Iris pigment epithelial cell (primary cell): ENCODE data around the gene CCNJL.
"Not testable (repeated sequence)": the region's sequence is repeated elsewhere in the genome, so short reads cannot be mapped to it uniquely, and the experiment has no call there.

Experiments used
- DNase-seq: peaks from one replicate; pipeline ENCODE4 v3.0.0-alpha.2; 2011; ENCODE audit warnings: low read depth

CCNJL gene

DNA sequence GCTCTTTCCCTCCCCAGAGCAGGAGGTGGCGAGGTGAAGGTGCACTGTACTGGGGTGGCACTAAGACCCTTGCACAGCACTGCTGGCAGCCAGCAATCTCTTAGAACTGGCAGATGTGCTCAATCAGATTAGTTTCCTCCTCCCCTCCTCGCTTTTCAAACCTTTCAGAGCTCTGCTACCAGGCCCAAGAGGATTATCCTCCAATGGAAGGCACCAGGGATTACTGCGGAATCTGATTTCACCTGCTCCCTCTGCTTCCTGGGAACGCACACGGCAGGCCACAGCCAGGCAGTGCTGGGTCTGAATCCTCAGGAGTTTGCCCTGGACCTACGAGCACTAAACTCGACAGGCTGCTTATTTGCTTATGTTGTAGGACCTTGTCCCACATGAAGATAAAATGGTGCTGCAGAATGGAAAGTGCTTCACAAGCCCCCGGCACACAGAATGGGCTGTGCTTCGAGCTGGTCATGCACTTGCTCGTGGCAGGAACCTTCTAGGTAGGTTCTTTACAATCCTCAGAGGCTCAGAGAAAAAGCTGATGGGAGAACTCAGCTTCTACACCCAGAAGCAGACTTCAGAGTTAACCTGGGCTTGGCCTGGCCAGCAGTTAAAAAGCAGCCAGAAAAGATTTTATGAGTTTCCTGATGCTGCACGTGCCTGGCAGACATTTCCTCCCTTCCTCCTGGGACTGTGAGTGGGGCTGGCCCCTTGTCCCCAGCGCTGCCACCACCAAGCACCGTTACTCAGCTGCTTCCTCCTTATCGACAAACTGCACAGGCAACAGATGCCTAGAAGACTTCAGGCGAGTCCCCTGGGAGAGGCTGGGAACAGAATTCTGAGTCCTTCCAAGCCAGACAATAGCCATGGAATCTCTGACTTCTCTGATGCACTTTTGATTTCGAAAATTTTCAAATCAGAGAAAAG is 50.0 kb downstream of the CCNJL start:
- DNase-seq: no peak

DNA sequence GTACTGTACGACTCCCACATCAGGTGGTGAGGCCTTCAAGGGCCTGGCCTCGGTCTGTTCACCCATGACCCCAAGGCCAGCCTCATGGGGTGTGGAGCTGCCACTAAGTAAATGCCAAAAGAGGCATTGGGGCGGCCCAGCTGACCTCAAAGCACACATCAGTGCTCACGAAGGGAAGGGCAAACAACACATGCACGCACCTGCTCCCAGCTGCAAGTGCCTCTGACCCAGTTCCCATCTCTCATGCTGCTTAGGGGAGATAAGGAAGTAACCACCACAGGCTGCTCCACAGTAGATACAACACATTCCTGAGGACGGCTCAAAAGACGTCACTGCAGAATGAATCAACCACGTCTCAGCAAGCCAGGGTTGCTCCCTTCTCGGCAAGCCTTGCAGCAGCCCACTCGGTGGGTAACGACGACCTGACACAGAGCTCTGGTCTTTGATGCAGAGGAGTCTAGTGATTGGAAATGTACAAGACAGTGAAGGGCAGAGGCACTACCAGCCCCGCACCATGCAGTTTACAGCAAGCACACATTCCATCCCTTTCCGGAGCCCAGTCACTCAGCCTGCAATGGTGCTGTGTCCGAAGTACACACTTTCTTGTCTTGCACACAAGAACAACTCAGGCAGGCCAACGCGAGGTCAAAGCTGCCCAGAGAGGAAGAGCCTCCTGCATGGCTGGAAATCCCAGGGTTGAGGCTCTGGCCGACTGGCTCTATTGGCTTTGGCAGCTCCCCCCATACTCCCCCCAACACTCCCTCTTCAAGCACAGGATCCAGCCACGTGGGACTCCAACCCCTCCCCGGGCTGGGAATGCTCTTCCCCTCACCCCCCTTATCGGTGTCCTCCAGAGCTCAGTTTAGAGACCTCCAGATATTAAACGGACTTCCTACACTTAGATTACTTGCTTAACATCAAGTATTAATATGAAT is 51.2 kb downstream of the CCNJL start:
- DNase-seq: peak; percentile 99

DNA sequence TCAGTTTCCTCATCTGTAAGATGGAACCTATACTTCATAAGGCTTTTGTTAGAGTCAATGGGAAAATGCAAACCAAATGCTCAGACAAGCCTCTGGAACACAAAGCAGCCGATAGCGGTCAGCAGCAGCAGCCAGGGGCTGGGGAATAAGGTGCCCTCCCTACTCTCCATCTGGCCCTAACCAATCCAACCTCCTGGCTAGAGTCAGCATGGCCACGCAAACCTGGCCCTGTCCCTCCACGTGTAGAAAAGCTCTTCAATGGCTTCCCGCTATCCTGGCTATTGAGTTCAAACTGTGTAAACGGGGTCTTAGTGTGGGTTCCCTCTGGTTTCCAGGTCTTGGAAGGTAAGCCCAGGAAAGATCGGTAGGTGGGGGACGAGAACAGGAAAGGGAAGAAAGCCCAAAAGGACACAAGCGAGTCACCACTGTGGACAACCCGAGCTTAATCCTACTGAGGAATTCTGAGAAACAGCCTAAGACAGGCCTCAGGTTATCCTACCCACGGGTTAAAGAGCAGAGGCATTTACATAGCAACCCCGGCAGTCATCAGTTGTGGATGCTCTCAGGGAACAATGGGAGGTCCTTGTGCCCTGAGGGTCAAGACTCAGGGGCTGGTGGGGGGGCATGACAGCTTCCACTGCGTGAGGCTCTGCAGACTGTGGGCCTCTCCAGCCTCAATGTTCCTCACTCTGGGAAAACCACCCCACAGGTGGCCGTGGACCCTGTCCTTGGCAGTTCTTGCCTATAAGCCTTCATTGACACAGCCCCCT is 52.2 kb downstream of the CCNJL start:
- DNase-seq: peak; percentile 41

DNA sequence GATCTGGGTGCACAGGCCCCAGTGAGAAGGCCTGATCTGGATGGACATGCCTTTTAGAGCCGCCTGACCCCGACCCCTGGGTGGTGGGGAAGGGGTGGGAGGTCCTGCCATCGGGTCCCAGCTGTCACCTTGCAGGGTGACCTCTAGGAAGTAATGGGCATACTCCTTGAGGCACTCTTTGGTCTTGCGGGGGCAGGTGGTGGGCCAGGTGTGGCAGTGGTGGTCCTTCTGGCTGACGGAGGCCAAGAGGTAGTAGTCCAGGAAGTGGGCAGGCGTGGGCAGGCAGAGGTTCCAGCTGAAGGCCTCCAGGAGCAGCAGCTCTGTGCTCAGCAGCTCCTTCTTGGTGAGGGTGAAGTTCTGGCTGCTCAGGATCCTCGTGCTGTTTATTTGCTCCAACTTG is 53.0 kb downstream of the CCNJL start:
- DNase-seq: no peak

DNA sequence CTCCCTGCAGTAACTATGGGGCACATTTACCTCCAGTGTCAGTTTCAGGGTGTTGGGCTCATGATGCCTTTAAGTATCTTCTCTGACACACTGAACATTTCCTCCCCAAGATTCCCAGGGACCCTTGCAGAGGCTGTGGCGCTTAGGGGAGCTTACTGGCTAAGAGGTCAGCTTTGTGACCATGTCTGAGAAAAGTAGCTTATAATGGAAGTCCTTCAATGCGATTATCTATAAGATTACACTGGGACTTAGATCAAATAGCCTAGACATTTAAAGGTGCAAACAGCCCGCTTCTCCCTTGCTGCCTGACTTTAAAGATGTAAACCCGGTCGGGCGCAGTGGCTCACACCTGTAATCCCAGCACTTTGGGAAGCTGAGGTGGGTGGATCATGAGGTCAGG is 57.7 kb downstream of the CCNJL start:
- DNase-seq: no peak

DNA sequence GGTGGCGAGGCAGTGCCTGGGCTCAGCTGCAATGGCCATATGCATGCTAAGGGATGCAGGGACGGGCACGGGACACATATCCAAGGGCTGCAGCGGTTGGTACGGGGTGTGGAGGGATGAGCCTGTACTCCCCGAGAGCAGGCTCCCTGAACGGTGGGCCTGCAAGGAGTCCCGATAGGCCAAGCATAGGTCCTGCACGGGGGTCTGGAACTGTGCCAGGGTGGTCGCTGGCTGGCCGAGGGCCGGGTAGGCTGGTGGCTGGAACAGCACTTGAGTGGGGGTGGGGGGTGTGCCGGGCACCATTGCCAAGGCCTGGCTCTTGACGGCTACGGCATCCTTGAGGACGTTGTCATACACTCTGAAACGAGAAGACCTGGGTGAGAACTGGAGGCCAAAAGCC is 58.9 kb downstream of the CCNJL start:
- no peak for DNase-seq

DNA sequence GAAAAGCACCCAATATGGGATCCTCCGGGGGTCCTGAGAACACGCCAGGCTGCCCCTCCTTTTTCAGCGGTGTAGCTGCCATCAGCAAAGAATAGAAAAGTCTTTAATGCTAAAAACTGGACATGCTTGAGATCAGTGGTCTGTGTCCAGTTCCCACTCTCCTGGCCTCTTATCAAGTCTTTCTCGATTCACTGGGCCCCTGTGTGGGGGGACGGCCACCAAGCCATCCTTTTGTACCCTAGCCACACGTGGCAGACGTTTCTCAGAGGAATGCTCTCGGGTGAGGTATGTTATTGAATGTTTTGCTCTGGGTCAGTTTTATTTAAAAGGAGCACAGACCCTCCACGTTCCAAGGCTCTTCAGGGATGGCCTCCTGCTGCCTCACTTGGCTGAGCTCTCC is 59.4 kb downstream of the CCNJL start:
- no peak for DNase-seq

DNA sequence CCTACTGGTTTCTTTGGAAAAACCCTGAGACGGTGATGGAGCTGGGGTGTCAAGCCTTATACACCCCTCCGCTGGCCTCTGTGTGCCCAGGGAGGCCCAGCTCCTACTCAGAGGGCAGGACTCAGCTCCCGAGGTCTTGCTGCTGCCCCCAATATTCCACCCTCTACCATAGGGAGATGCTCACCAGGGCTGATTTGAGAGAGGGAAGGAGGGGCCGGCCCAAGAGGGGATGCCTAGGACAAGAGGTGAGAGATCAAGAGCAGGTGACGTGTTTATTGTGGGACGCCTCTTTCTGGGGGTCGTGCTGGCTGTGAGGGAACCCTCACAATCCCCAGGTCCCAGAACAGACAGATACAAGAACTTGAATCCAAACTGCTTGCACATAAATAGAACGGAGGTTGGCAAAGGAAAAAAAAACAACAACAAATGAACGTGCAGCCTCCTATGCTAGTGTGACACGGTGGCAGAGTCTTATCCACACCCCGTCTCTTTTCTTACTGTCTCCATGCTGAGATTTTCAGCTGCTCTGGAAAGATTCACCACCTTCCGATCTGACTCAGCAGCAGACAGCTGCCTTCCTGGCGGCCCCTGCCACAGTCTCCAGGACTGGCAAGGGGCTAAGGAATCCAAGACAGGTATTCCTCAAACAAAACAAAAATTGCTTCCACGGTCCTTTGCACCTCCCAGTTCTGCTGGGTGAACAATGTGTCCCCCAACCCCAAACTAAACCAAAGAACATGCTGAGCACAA is 60.8 kb downstream of the CCNJL start:
- no peak for DNase-seq

DNA sequence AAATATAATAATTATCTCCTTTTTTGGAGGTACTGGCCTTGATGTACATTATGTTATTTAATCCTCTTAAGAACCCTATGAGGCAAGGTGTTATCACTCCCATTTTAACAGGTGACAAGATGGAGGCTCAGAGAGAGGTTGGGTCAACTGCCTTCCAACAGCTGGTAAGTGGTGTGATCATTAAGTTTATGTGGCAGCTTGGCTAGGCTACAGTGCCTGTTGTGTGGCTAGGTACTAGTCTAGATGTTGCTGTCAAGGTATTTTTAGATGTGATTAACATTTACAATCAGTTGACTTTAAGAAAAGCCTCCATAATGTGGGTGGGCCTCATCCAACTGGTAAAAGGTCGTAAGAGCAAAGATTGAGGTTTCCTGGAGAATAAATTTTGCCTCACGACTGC is 61.5 kb downstream of the CCNJL start:
- no peak for DNase-seq

DNA sequence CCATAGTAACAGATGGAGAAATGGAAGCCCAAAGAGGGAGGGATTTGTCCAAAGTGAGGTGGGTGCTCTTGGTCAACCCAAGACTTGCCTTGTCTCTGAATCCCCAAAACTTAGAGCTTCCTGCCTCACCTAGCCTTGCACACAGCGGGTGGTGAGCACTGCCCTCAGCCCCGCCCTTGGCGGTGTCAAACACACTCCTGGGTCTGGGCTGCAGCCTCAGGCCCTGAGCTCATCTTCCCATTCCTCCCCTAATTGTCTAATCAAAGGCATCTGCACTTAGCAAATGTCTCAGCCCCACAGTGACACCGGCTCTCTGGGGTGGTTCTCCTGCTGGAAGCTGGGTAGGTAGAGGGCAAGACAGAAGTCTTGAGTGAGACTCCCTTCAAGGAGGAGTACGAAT is 62.1 kb downstream of the CCNJL start:
- no peak for DNase-seq

DNA sequence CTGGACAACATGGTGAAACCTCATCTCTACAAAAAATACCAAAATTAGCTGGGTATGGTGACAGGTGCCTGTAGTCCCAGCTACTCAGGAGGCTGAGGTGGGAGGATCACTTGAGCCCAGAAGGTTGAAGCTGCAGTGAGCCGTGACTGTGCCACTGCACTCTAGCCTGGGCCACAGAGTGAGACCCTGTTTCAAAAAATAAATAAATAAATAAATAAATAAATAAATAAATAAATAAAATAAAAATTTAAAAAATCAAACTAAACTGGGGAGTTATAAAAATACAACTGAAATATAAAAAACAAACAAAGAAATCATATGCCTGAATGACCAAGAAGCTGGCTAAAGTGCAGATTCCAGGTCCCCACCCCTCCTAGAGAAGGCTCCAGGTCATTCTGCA is 62.8 kb downstream of the CCNJL start:
- not testable (repeated sequence) for DNase-seq

DNA sequence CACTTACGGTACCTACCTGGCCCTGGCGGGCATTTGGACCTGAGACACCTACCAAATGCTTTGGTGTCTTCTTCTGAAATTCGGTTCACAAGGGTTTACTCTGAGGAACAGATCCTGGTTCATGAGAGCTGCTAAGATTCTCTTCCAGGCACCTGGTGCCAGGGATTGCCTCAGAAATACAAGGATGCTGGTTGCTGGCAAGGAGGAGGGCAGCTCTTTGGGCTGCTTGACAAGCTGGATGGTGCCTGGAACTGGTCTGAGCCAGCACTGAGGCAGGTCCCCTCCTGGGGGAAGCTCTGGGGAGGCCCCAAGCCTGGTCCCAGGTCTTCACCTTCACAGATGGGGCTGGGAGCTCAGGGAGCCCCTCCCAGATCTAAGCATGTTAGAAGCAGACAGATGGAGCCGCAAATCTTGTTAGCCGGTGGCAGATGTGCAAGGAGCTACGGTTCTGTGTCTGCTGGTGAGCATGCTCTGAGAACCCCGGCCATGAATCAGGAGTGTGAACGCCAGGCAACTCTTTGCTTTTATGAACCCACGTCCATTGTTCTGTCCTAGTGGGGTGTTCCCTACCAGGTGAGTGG is 66.8 kb downstream of the CCNJL start:
- no peak for DNase-seq

DNA sequence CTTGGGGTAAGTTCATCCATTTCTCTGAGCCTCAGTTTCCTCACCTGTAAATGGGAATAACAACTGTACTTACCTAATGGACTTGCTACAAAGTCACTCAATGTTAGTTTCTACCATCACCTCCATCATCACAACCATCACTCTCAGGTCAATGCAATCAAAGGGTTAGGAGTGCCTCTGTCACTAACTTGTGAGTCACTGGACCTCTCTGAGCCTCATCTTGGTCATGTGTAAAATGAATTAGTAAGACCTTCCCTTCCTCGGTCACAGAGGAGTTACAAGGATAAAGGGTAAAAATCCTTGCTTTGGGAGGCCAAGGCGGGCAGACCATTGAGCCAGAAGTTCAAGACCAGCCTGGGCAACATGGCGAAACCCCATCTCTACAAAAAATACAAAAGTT is 70.2 kb downstream of the CCNJL start:
- DNase-seq: no peak

DNA sequence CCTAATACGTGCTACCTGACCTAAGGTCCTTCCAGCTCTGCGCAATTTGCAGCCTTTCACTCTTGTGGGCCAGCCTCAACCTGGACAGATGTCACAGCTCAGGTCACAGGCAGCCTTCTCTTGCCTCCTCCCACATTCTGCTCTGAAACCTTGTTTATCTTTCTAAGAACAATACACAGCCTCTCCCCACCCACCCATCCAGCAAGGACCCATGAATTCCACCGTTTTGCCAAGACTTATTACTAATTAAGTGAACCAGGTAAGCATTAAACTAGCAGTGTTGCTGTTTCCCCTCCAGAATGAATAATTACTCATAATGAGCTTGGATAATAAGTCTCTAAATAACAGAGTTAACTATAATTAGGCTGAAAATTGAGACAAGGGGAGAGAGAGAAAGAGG is 72.0 kb downstream of the CCNJL start:
- no peak for DNase-seq

DNA sequence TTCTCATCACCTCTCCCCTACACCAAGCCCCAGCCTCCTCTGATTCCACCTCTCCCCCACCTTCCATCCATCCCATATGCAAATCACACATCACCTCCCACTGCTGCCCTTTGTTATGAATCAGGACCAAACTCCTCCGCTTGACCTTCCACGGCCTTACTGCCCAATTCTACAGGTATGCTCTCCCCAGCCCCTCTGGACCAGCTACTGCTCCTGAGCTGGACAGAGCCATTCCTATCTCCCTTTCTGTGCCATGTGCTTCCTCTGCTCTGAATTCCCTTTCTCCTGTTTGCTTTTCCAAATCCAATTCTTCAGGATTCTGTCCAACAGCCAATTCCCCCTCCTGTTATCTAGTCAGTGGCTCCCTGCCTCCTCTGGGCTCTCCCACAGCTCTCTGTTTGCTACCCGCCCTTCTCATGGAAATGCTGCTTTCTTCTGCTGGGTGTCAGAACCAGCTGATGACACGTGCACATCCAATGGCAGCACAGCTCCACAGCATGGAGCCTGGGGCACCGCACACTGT is 74.7 kb downstream of the CCNJL start:
- DNase-seq: no peak

DNA sequence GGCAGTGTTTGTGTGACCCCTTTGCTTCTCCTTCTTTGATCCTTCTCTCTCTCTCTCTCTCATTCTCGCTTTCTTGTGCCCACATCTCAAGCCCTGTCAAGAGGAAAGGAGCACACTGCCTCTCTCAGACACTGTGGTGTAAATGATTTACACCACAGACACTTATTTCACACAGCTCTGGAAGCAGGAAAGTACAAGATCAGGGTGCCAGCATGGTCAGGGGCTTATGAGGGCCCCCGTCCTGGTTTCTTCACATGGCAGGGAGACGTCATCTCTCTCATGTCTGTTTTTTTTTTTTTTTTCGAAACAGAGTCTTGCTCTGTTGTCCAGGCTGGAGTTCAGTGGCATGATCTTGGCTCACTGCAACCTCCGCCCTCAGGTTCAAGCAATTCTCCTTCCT is 76.6 kb downstream of the CCNJL start:
- no peak for DNase-seq

DNA sequence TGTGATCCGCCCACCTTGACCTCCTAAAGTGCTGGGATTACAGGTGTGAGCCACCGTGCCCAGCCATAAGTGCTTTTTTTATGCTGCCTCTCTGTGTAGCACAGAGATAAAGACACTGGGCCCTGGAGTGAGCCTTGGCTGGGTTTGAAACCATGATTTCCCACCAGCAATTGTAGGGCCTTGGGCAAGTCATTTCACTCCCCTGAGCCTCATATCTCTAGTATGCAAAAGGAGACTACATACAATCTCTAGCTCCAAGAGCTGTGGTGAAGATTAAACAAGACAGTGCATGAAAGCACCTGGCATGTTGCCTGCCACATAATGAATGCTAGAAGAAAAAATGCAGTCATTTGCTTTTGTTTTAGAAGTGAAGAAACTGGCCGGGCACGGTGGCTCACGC is 79.1 kb downstream of the CCNJL start:
- peak; percentile 39 for DNase-seq

DNA sequence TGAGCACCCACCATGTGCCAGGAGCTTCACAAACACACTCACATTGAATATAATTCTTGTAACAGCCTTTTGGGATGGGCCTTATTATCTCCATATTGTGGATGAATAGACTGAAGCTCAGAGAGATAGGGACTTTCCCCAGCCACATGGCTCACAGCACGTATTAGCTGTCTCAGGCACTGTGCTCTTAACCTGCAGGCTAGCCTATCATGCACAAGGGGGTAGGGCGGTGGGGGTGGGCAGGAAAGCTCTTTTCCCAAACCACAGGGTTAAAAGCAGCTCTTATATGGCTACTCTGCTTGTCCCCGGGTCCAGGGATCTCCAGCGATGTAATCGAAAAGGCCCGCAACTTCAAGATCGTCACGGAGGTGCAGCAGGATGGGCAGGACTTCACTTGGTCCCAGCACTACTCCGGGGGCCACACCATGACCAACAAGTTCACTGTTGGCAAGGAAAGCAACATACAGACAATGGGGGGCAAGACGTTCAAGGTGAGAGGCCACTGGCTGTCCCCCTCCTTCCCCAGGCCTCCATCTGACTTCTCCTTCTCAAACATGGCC is 80.5 kb downstream of the CCNJL start:
- DNase-seq: peak; percentile 18

DNA sequence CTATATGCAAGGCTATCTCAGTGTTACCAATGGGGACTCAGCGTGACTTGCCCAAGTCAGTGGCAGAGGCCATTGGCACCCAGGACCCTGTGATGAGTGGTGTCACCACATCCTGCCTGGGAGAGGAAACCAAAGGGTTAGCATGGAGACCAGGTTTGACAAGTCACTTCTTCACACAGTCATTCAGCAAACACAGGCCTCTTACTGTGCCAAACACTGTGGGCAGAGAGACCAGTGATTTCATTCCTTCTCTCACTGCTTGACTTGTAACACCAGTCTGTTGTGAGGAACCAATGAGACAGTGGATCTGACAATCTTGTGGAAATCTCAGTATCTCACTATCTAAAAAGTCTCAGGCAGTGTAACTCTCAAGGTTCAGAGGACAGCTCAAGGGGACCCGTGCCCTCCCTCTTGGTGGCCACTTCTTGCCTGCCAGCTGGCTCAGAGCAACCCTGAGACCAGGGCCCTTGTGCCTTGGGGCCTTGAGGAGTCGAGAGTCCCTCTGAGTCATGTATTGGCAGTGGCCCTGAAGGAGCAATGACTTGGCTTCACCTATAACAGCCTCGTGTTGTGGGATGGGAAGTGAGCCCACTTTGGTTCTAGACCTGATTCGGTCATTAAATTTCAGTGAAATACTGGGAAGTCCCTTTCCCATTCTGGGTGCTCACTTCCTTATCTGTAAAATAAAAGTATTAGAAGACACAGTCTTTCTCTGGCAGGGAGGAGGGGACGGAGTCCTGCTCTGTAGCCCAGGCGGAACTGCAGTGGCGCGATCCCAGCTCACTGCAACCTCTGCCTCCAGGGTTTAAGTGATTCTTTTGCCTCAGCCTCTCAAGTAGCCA is 81.5 kb downstream of the CCNJL start:
- peak; percentile 49 for DNase-seq
